NCI-H2196 treated with DMSO at 0.1 percent for 48 hours (cell line): ENCODE data around the gene SPSB1.

Experiments used
- DNase-seq: peaks from one replicate; lab custom pipeline; 2025; ENCODE audit not compliant: unreplicated experiment; lab: John Stamatoyannopoulos, UW

SPSB1 gene

DNA sequence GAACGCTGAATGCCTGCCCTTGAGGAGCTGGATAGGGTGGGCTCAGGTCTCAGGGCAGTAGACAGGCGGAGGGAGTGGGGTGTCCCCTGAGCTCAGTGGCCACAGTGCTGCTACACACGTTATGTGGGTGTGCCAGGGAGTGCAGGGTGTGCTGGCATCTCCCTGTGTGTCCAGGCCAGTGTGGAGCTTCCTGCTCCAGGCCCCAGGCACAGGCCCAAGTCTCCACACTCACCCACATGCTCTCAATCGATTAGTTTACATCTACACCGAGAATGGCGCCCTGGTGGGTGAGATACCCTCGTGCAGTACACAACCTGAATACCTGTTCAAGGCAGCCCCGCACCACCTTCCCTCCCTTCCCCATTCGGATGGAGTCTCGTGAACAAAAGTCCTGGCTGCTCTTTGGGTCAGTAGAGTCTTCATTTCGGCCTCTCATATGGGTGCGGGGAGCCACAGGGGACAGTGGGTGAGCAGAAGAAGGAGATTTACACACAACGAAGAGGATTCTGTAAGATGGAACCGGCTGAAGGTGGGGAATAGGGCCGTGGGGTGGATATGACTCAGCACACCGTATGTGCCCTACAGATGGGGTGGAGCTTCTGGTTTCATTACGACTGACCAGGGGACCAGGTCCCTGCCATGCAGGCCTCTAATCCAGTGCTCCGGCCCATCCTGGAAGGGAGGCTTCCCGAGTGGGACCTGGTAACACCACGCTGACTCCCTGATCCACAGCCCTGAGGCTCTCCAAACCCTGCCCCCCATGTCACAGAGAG is 93.3 kb downstream of the SPSB1 start:
- no peak for DNase-seq

DNA sequence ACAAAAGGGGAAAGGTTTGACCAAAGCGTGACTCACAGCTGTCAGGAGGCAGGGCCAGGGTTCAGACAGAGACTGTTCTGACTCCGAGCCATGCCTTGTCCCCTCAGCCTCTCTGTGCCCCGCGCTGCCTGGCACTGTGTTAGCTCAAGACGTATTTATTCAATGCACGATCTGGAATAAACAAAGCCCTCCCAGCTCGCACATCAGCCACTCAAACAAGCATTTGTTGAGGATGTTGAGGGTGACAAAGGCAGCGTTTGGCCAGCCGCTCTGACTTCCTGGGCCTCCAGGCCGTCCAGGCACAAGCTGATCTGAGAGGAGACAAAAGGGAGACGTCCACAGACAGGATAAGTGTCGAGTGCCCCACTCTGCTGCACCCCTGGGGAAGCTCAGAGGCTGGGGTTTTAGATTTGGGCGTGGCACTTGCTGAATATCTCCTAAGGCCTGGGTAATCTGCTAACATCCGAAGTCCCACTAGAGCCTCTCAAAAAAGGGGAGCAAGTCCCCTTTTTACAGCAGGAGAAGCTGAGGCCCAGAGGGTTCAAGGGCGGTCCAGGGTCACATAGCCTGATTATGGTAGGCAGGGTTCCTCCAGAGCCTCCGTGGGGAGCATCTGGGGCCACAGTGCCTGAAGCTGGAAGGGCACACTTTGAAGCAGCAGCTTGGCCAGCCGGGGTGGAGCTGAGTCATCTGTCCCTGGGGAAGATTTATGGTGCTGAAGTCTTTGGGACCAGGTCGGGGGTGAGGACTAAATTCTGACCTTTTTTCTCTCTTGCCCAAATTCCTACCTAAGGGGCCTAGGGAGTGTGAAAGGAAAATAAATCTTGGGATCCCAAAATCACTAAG is 95.9 kb downstream of the SPSB1 start:
- no peak for DNase-seq

DNA sequence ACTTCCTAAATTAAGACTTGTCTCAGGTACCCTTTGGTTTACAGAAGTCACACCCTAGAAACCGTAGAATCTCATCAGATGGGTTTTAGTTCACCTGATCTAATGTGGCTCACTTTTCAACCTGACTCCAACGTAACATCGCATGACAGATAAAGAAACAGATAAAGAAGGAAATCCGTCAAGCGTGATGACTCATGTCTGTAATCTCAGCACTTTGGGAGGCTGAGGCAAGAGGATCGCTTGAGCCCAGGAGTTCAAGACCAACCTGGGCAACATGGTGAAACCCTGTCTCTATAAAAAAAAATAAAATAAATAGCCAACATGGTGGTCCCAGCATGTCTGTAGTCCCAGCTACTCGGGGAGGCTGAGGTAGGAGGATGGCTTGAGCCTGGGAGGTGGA is 97.3 kb downstream of the SPSB1 start:
- DNase-seq, result no peak

DNA sequence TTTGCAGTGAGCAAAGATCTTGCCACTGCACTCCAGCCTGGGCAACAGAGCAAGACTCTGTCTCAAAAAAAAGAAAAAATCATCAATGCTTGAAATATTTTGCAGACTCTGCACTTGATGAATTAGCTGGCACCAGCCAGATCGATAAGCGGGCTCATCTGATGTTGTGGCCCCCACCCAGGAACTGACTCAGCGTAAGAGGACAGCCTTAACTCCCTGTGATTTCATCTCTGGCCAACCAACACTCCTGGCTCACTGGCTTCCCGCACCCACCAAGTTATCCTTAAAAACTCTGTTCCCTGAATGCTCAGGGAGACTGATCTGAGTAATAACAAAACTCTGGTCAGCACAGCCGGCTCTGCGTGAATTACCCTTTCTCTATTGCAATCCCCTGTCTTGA is 98.9 kb downstream of the SPSB1 start:
- DNase-seq, result no peak

DNA sequence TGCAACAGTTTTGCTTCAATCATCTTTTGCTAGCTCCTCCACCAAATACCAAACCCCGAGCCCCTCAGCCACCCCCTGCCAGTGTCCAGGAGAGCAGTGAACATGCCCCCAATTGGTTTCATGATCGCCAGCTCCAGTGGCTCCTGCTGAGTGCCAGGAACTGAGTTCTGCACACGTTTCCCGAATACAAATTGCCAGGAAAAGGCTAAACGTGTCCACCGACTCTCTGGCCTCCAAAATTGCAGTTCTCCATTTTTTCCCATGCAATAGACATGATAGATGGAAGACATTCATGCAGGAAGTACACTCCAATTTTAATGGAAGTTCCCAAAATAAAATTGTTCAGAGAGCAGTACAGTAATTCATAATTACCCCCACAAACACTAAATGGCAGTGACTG is 101.3 kb downstream of the SPSB1 start:
- DNase-seq, result no peak

DNA sequence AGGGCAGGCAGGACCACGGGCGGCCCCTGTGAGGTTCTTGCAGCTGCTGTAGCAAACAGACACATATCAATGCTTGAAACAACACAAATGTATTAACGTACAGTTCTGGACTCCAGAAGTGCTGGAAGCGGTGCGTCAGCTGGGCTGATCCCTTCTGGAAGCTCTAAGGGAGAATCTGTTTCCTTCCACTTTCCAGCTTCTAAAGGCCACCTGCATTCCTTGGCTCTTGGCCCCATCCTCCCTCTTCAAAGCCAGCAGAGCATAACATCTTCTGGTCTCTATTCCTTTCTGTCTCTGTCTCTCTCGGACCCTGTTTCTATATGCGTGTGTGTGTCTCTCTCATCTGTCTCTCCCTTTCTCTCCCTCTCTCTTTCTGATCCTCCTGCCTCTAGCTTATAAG is 102.3 kb downstream of the SPSB1 start:
- no peak for DNase-seq

DNA sequence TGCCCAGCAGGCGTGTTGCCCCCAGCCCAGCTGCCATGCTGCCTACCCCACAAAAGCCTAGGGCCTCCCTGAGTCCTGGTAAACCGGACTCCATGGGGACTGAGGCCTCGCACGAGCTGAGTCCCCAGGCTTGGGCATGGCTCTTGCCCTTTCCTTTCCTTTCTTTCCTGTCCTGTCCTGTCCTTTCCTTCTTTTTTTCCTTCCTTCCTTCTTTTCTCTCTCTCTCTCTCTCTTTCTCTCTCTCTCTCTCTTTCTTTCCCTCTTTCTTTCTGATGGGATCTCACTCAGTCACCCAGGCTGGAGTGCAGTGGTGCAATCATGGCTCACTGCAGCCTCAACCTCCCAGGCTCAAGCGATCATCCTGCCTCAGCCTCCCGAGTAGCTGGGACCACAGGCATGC is 104.4 kb downstream of the SPSB1 start:
- DNase-seq, result no peak

DNA sequence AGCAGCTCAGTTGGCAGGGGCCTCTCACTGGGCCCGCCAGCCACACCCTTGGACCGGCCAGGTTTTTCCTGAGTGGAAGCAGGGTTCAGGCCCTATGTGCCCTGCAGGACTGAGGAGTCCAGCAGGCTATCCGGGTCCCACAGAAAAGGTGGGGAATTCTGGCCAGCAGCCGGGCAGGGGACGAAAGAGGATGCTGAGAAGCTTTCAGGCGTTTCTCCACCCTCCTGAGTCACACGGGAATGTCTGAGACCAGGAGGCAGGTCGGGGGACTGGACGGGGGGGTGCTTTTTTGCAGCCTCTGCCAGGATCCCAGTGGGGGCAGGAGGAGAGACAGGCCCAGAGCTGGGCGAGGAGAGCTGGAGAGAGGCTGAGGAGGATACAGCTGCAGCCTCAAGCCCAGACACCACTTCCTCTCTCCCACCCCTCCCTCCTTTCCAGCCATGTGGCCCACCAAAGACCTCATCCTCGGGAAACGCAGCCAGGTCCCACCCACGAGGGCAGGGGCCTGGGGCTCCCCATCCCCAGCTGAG is 105.4 kb downstream of the SPSB1 start:
- DNase-seq, result no peak

DNA sequence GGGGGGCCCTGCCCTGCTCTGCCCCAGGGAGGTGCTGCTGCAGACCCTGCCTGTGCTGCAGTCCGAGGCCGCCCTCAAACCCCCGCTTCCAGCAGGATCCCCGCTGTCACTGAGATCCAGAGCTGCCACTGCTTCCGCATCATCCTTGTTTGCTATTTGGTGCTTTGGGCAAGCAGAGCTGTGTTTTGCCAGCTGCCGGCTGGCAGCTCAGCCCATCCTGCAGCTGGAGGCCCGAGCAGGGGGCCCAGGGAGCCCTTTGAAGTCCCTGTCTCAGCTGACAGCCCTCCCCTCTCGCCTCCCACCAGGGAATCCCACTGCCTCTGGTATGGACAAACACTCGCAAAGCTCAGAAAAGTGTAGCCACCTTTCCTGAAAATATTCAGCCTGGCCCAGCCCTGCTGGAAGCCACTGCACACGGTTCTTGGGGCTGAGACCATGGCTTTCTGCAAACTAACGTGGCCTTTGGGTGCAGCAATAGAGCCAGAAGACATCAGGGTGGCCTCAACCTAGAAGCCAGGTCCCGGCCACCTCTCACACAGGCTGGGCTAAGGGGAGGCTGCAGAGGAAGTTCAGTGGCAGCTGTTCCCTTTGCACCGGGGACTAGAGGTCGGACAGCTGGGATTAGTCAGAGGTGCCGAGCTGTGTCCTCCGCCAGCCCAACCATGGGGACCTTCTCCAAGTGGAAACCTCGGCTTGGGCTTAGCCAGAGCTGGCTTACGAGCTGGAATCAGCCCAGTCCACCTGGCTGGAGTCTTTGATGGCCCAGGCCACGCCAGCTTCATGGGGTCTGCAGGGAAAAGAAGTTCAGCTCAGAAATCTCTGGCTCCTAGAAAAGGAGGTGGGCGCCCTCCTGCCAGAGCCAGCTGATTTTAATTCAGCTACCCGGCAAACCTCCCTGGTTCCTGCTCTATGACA is 107.1 kb downstream of the SPSB1 start:
- peak; percentile 6 for DNase-seq

DNA sequence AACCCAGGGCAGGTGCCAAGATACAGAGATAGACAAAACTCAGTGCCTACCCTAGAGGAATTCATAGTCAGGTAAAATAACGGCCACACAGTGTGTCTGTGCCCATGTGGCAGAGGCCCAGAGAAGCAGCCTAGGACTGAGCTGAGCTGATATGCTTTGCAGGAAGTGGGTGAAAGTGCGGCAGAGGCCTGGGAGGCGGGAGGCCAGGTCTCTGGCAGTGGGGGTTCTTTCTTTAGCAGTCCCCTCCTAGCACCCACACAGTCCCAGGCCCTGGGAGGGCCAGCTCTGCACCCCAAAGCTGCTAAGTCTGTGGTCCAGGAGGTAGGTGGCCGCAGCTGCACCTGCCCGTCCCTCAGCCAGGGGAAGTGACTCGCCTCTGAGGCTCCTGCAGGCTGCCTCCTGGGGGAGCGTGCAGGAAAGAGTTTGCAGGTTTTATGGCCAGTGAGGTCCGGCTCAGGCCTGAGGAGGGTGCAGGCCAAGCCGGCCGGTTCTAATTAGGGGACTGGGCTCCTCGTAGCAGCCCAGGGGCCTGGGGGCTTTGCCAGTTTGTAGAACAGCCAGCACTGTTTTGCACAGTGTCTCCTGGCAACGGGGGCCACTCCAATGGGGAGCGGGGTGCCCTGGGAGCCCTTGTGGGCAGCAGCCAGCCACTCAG is 107.9 kb downstream of the SPSB1 start:
- no peak for DNase-seq

DNA sequence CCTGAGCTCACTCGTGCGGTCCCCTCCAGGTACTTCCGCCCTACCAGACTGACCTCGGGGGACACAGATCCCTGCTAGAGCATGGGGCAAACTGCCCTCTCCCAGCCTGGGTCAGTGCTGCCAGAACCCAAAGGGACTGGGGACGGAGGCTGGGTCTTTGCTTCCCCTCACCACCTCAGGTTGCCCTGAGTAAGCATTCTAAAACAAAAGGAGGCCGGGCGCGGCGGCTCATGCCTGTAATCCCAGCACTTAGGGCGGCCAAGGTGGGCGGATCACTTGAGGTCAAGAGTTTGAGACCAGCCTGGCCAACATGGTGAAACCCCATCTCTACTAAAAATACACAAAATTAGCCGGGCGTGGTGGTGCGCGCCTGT is 108.4 kb downstream of the SPSB1 start:
- DNase-seq, result no peak

DNA sequence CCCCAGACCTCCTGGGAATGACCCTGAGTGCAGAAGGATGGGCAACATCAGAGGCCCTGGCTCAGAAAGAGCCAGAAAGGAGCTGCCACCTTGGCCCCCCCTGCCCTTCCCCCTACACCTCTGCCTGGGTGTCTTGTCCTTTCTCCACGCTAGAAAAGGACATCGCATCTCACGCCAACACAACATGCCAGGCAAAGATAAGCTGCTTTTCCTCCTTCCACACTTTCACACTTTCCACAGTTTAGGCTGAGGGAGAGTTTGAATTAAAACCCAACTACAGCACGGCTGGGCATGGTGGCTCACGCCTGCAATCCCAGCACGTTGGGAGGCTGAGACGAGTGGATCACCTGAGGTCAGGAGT is 109.5 kb downstream of the SPSB1 start:
- DNase-seq, result no peak

DNA sequence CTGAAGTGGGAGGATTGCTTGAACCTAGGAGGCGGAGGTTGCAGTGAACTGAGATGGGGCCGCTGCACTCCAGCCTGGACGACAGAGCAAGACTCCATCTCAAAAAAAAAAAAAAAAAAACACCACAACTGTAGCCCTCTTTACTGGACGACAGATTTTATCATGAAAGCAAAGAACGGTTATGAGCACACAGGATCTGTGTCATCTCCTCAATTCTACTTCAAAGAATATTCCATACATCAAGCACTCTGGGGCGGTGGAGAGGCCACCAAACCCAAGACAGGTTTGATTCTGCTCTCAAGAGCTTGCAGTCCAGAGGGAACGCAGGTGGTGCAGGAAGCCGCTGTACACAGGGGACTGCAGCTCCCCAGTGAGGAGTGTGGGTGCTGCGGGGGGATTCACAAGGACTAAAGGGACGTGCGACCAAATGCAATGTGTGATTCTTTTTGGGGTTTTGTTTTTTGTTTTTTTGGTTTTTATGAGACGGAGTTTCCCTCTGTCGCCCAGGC is 110.1 kb downstream of the SPSB1 start:
- DNase-seq, result no peak

DNA sequence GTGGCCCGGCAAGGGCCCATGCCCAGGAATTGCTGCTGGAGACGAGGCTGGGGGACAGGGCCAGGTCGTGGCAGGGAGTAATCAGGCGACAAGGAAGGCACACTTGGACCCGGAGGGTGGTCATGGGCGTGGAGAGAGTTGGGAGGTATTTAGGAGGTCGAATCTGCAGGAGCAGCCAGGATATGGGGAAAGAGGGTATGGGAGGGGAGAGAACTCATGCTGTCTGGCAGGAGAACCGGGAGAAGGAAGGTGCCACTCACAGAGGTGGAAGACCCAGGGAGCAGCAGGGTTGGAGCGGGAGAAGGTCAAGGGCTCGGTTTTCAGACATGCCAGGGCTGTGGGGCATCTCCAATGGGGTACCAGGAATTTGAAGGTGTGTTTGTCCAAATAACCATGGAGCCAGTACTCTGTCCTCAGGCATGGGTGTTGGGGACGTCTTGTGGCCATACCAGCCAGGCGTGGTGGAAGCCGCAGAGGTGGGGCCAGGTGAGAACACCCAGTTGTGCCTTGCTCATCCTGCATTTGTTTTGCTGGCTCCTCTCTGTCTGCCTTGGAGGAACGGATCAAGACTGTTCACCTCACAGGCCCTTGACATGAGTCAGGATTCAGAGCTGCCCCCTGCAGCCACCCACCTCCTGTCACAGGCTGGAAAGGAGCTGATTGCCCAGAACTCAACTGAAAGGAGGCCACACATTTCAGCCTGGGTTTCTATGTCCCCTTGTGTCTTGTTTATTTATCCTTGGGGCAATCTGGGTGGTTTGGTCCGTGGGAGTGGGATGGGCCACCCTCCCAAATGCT is 111.6 kb downstream of the SPSB1 start:
- no peak for DNase-seq

DNA sequence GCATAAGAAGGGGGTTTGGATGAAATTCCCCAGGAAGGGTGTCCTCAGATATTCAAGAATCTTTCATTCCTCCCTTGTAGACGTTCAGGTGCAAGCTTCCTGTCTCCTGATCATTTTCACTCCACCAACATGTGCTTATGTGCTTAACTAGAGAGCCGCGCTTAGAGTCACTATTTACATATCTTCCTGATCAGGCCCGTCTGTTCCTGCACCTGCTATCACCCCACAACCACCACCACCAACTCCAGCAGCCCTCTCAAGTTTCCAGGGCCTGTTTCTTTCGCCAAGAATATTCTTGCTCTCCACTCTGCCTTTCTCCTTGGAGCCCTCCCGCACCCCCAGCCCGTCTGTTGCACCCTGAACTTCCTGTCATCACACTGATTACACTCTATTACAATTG is 113.4 kb downstream of the SPSB1 start:
- peak; percentile 60 for DNase-seq

DNA sequence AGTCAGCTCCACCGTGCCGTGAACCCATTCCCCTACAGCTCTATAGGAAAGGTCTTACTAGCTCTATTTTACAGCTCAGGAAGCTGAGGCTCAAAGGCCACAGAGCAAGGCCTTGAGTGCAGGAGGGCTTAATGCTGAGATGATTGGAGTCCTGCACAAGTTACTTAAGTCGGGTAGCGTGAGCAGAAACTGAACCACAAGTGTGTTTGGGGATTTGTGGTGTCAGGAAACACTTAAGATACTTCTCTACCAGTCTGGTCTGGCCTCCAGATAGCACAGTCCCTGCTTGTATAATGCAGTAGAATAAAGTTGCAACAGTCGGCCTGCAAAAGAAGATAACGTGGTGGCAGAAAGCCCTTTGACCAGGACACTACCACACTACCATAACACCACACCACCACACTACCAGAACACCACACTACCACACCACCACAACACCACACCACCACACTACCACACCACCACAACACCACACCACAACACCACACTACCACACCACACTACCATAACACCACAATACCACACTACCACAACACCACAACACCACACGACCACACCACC is 118.1 kb downstream of the SPSB1 start:
- no peak for DNase-seq

DNA sequence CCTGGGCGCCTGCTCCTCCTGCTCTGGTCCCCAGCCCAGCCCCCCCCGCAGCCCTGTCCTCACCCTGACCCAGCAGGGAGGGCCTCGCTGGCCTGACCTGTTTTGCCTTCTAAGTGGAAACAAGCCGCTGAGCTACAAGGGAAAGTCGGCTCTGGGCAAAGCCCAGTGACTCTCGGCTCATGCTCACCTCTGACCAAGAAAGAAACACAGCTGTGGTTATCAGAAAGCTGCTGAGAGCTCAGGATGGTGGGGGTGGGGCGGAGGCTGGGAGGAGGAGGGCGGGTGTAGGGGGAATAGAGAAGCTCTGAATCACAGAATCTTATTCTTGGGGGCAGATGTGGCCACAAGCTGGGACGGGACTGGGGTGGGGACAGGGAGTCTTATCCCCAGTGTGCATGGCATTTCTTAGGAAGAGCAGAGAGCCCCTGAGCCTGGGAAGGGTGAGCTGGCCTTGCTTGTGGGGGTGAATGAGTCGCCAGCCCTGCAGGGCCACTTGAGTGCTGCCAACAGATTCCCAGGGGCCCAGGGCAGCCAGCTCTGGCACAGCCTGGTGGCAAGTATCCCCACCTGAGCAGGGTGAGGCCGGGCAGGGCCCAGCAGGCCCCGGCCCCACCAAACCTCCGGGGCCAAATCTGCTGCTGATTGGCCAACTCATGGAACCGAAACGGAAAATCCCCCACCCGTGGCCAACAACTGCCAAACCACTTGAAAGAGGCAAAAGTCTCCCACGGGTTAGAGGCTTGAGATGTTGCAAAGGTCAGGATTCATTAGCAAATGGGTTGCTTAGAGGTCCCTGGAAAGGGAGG is 120.6 kb downstream of the SPSB1 start:
- DNase-seq, result no peak

DNA sequence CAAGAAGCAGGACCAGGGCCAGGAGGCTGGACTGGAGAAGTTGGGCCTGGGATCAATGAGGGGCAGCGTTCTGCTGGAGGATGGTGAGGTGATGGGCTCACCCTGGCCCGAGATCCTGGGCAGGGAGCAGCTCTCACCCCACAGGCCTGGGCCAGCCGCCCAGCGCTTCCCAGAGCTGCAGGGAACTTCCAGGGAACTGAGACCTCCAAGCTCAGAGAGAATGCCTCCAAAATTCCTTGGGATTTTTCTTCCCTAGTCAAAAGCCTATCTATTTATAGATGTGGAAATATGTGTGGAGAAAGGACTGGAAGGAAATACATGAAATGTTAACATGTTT is 121.2 kb downstream of the SPSB1 start:
- no peak for DNase-seq

DNA sequence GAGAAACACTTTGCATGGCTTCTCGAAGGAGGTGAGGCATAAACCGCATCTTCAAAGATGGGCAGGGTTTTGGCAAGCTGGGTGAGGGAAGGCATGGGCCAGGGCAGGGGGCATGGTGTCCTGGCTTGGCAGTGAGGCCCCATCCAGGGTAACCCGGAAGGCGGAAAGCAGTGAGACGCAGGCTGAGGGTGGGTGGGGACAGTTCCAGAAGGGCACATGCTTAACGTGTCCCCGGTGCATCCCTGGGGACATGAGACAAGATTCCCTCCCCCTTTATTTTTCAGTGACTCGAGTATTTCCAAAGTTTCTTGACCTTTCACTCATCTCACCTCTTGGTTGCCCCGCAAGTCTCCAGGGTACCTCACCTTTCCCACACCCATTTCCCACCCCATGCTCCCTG is 123.8 kb downstream of the SPSB1 start:
- no peak for DNase-seq
